HG02884 (cell line): Measurements from ENCODE around the gene ENSA.
"Not testable (repeated sequence)": the region's sequence is repeated elsewhere in the genome, so short reads cannot be mapped to it uniquely, and the experiment has no call there.

Experiments
- ATAC-seq: cut with Tn5 transposase; IDR thresholded peaks from one replicate; pipeline ENCODE4 v1.9.1; 2021; ENCODE audit warnings: mild to moderate bottlenecking, moderate library complexity; ENCODE audit not compliant: unreplicated experiment

ENSA gene

DNA sequence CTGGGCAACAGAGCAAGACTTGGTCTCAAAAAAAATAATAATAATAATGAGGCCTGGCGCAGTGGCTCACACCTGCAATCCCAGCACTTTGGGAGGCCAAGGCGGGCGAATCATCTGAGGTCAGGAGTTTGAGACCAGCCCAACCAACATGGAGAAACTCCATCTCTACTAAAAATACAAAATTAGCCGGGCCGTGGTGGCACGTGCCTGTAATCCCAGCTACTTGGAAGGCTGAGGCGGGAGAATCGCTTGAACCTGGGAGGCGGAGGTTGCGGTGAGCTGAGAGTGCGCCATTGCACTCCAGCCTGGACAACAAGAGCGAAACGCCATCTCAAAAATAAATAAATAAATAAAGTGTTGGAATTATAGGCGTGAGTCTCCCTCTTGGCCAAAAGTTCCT is 47.5 kb downstream of the ENSA start:
- not testable (repeated sequence) for ATAC-seq

- not testable (repeated sequence) for ATAC-seq
Observed at GRCh38 chr1:150581437-150581836, 48.0 kb downstream of the ENSA start.

GRCh38 chr1:150580966-150581365 is 48.4 kb downstream of the ENSA start:
- ATAC-seq, result not testable (repeated sequence)

DNA sequence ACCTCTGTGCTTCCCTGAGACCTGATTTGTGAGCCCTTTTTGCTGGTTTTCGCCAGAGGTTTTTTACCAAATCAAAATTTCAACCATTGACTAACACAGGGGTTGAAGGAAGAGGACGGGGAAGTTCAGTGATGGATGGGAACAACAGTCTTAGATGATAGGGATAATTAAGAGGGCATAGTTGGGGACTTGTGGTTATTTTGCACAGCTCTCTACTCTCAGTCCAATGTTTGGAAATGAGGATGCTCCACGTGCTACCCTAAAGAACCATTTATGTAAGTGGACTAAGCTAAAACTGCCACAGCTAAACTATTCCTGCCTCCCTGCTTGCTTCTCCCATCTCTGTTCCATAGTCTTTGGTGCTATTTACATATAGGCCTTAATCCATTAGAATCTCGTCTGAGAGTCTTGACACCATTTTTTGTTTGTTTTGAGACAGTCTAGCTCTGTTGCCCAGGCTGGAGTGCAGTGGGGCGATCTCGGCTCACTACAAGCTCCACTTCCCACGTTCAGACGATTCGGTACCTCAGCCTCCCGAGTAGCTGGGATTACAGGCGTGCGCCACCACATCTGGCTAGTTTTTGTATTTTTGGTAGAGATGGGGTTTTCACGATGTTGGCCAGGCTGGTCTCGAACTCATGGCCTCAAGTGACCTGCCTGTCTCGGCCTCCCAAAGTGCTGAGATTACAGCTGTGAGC is 49.3 kb downstream of the ENSA start:
- ATAC-seq, result no peak

- ATAC-seq, result peak; percentile 79
Observed at GRCh38 chr1:150579110-150579944, 50.1 kb downstream of the ENSA start, which contains the start of gene MCL1. Gene MCL1 (minus strand): TSS chr1:150579610. CDS start chr1:150579530, 80 bp downstream.

GRCh38 chr1:150578272-150579109 is 50.9 kb downstream of the ENSA start:
- ATAC-seq, result peak; percentile 2

DNA sequence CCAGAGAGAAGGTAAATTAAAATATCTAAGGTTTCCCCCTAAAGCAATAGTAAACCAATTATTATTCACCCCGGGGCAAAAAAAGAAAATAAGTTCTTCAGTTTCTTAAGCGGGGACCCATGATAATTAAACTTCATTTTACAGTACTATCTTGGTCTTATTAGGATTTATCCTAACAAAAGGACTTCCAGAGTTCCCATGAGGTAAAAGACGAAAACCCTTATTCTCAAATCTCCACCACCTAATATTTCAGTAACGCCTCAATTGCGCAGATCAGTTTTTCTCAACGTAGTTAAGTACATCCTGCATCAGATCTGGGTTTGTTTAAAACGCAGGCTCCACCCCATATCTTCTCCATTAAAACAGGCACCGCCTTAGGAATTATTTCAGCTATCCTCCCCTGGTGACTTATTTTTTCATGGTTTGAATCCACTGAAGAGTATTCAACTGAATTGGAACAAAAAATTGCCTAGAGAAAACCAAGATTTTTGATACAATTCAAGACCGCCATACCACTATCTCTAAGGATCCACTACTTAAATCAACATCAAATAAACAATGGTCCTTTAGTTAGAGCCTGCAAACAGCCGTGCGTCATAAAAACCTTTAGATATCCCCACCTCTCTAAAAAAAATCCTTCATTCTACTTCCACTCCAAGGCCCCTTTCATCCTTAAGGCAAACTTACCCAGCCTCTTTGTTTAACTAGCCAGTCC is 51.7 kb downstream of the ENSA start:
- ATAC-seq, result no peak

DNA sequence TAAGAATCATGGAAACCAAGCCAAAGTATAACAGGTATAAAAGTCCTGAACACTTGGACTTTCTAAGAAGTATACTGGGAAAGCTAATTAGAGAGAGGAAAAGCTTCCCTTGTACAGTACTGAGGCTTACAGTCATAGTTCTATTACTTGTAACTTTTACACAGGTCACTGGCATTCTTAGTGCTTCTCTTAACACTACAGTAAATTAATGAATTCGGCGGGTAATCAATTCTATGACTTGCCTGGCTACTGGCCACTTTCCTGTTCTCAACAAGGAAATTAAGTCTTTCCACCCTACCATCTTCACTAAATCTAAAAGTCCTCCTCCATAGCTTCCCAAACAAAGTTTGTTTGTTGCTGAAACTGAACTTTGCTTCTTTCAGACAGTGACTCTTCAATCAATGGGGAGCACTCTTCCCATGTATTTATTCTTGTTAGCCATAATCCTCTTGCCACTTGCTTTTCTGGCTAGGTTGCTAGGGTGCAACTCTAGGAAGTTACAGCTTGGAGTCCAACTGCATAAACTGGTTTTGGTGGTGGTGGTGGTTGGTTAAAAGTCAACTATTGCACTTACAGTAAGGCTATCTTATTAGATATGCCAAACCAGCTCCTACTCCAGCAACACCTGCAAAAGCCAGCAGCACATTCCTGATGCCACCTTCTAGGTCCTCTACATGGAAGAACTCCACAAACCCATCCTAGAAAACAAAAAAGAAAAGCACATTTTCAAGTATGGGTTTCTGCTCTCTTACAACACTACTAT is 52.4 kb downstream of the ENSA start:
- no peak for ATAC-seq

GRCh38 chr1:150576367-150576711 is 53.1 kb downstream of the ENSA start:
- no peak for ATAC-seq

GRCh38 chr1:150575518-150576366 is 53.7 kb downstream of the ENSA start:
- ATAC-seq, result no peak

DNA sequence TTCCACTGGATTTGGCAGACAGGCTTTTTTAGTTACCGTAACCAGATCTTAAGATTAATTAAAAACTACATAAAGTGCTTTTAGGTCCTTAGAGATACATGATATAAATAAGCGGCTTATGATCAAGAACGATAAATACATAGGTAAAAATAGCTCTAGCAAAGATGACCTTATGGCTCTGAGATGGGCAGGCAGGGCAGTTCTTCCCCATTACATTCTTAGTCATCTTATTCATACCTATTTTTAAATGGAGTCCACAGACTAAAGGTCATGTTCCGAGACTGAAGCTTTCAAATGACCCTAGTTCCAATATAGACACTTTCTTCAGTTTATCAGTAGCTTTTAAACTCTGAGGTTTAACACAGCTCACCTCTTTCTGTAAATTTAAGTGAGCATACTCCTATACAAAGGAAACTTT is 54.3 kb downstream of the ENSA start:
- no peak for ATAC-seq

GRCh38 chr1:150574260-150575071 is 54.9 kb downstream of the ENSA start:
- ATAC-seq, result no peak

- not testable (repeated sequence) for ATAC-seq
Observed at GRCh38 chr1:150573648-150574071, 55.8 kb downstream of the ENSA start.

GRCh38 chr1:150572918-150573647 is 56.3 kb downstream of the ENSA start:
- ATAC-seq, result no peak
